Fibroblast of the aortic adventitia (primary cell): ENCODE results near the gene ZNF586. TPM values are rescaled to one million over a fixed set of nuclear protein-coding genes. Genes with fewer than 3 reads are reported as not detected.
"Not testable (repeated sequence)": the region's sequence is repeated elsewhere in the genome, so short reads cannot be mapped to it uniquely, and the experiment has no call there.

Experiments used
- DNase-seq: peaks from one replicate; pipeline ENCODE4 v3.0.0-alpha.2; 2010; ENCODE audit warnings: low read depth
- H3K4me3 ChIP-seq: 2 replicates; pipeline ENCODE4 v1.5.1; 2011; ENCODE audit warnings: low read depth, mild to moderate bottlenecking, control low read depth, low read length, moderate library complexity
- CTCF ChIP-seq: IDR thresholded peaks from 2 replicates; pipeline ENCODE4 v1.5.1; 2011; ENCODE audit warnings: mild to moderate bottlenecking, low read length, control low read depth, inconsistent platforms; ENCODE audit not compliant: insufficient read depth
- total RNA-seq: library from RNA; depleted of rRNA; stranded (reverse); fragments of >200 nt; gene quantifications from 2 replicates; pipeline ENCODE4 v1.2.3, GENCODE V29; 2012; ENCODE audit warnings: low replicate concordance

Gene ZNF586
- total RNA-seq, 1 donor = 15.0 TPM

- no peak for DNase-seq
- no peak for TF ChIP-seq CTCF
- H3K4me3 ChIP-seq = no peak overlapping the region
Observed at GRCh38 chr19:57815247-57816075, 46.0 kb downstream of the ZNF586 start.

GRCh38 chr19:57816652-57817051 is 47.2 kb downstream of the ZNF586 start:
- H3K4me3 ChIP-seq = no peak overlapping the region
- DNase-seq = no peak
- no peak for TF ChIP-seq CTCF

GRCh38 chr19:57817976-57818375 is 48.5 kb downstream of the ZNF586 start:
- TF ChIP-seq CTCF = no peak
- H3K4me3 ChIP-seq = no peak overlapping the region
- no peak for DNase-seq

- DNase-seq = no peak
- H3K4me3 ChIP-seq = no peak overlapping the region
- no peak for TF ChIP-seq CTCF
Observed at GRCh38 chr19:57818378-57818777, 48.9 kb downstream of the ZNF586 start.

GRCh38 chr19:57819475-57820148 is 50.1 kb downstream of the ZNF586 start:
- peak; percentile 95 for DNase-seq
- peak overlapping the region; percentile 98 for H3K4me3 ChIP-seq
- TF ChIP-seq CTCF = peak; percentile 9

- no peak for DNase-seq
- H3K4me3 ChIP-seq = peak overlapping the region; percentile 98
- no peak for TF ChIP-seq CTCF
Observed at GRCh38 chr19:57820599-57820998, 51.1 kb downstream of the ZNF586 start.

GRCh38 chr19:57821095-57821494 is 51.6 kb downstream of the ZNF586 start:
- peak overlapping the region; percentile 98 for H3K4me3 ChIP-seq
- DNase-seq = not testable (repeated sequence)

GRCh38 chr19:57821501-57821900 is 52.0 kb downstream of the ZNF586 start:
- not testable (repeated sequence) for H3K4me3 ChIP-seq, DNase-seq

- not testable (repeated sequence) for DNase-seq
Observed at GRCh38 chr19:57823155-57823554, 53.7 kb downstream of the ZNF586 start.

GRCh38 chr19:57823608-57824007 is 54.1 kb downstream of the ZNF586 start:
- H3K4me3 ChIP-seq, DNase-seq: not testable (repeated sequence)

More at GRCh38 chr19:57823155-57823554, 53.7 kb downstream of the ZNF586 start:
- not testable (repeated sequence) for H3K4me3 ChIP-seq
